Measurements from ENCODE around the gene ANKRD52. TPM values are rescaled to one million over a fixed set of nuclear protein-coding genes. Genes with fewer than 3 reads are reported as not detected.

Gene ANKRD52
- total and polyA plus RNA-seq, 2 donors from 2014 or later = 8.6 to 46.4 TPM

DNA sequence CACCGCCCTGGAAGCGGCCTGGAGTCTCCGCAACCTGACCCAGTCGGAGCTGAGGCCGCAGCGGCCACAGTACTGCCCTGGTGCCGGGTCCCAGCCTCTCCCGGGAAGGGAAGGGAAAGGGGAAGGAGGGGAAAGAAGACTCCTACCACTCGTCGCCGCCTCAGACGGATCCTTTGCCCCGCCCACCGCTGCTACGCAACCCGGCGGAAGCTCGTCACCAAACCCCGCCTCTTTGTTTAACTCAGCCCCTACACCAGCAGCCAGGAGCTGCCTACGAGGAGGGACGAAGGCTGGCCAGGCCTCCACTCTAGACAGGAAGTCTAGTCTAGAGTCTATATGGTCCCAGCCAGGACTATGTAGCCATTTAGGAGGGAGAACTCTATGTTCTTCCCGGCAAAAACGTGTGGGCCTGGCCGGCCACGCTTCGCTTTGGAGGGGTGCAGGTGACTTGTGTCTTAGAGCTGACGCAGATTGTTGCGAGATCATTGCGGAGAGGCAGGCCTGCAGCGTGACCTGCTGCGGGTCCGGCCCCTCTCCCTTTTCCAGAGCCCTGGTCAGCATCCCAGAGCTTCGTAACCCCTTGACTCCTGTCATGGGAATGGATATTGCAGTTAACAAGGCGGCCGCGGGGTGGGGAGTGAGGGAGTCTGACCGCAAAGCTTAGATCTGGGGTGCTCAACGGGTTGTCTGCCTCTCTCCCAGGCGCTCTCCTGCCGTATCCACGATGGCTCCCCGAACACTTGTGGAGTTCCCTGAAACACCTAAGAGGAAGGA is 36.2 kb downstream of the ANKRD52 start, which contains the start of gene RNF41:
Gene RNF41, minus strand, starts transcription at position 166 of the 774 bp plus-strand sequence. CDS start 7,875 bp downstream, outside the sequence.
- Histone ChIP-seq H3K9ac (ENCODE audit: low read length in 3 of 3) (peak within 1 kb of the TSS; percentile 79 to 97 (median 86)), H3K36me3 (ENCODE audit: control insufficient read depth in 2 of 3, insufficient read depth in 3 of 3, low read length in 3 of 3) (peaks cover 0 to 2% (median 0%) of the 10 kb centered on the region in 3 donors), H3K4me1 (ENCODE audit: control insufficient read depth in 2 of 3, insufficient read depth in 2 of 3, low read depth in 1 of 3, low read length in 3 of 3) (peaks cover 4 to 17% (median 8%) of the 10 kb centered on the region in 3 donors), H3K27me3 (ENCODE audit: control insufficient read depth, insufficient read depth, low read length) (no peaks in the 10 kb centered on the region), H3K4me3 (ENCODE audit: low read length in 3 of 3) (peak within 1 kb of the TSS; percentile 70 to 95 (median 82)), H3K9me3 (ENCODE audit: control insufficient read depth in 2 of 3, insufficient read depth in 1 of 3, low read length in 3 of 3) (no peaks in the 10 kb centered on the region), H3K27ac (ENCODE audit: low read depth in 2 of 2, low read length in 2 of 2) (peak within 1 kb of the TSS; percentile 96 to 99)
- TF ChIP-seq, protein P1, sequence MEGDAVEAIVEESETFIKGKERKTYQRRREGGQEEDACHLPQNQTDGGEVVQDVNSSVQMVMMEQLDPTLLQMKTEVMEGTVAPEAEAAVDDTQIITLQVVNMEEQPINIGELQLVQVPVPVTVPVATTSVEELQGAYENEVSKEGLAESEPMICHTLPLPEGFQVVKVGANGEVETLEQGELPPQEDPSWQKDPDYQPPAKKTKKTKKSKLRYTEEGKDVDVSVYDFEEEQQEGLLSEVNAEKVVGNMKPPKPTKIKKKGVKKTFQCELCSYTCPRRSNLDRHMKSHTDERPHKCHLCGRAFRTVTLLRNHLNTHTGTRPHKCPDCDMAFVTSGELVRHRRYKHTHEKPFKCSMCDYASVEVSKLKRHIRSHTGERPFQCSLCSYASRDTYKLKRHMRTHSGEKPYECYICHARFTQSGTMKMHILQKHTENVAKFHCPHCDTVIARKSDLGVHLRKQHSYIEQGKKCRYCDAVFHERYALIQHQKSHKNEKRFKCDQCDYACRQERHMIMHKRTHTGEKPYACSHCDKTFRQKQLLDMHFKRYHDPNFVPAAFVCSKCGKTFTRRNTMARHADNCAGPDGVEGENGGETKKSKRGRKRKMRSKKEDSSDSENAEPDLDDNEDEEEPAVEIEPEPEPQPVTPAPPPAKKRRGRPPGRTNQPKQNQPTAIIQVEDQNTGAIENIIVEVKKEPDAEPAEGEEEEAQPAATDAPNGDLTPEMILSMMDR (IDR thresholded peaks at IDR 0.05; ENCODE audit: borderline replicate concordance, extremely low read depth, insufficient read depth) = no peak
- peak; percentile 87 for FAIRE-seq
- DNase-seq = peak; percentile 99
- intact Hi-C loops (cut with DNase I) = no loop called here

DNA sequence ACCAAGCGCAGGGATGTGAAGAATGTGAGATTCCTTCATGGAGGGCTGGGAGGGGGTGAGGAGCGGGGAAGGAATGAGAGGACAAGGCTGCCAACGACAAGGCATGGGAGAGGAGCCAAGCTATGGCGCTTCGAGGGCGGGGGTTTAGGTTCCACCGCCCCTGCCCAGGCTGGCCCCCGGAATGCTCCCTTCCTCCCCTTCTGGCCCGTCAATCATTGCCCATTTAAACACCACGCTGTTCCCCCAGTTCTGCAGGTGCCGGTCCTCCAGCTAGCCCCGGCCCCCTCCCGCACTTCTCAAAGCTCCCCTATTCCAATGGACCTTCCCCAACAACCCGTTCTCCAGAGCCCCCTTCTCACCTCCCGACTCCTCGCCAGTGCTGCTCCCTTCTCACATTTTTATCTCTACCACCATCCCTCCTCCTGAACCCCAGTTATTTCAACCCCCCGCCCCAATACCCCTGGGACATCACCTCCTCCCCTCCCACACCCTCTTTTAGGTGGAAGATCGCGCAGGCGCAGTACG is 36.9 kb downstream of the ANKRD52 start:
- TF ChIP-seq, protein P1 (IDR thresholded peaks at IDR 0.05; ENCODE audit: borderline replicate concordance, extremely low read depth, insufficient read depth) = no peak
- Histone ChIP-seq H3K36me3 (ENCODE audit: control insufficient read depth in 2 of 3, insufficient read depth in 3 of 3, low read length in 3 of 3) (peaks cover 0 to 4% (median 0%) of the 10 kb centered on the region in 3 donors), H3K9ac (ENCODE audit: low read length in 3 of 3) (peak overlapping the region; percentile 79 to 97 (median 86)), H3K4me1 (ENCODE audit: control insufficient read depth in 2 of 3, insufficient read depth in 2 of 3, low read depth in 1 of 3, low read length in 3 of 3) (peaks cover 4 to 17% (median 8%) of the 10 kb centered on the region in 3 donors), H3K4me3 (ENCODE audit: low read length in 3 of 3) (peak overlapping the region; percentile 70 to 95 (median 82)), H3K27ac (ENCODE audit: low read depth in 2 of 2, low read length in 2 of 2) (peak overlapping the region; percentile 96 to 99), H3K27me3 (ENCODE audit: control insufficient read depth, insufficient read depth, low read length) (no peaks in the 10 kb centered on the region), H3K9me3 (ENCODE audit: control insufficient read depth in 2 of 3, insufficient read depth in 1 of 3, low read length in 3 of 3) (no peaks in the 10 kb centered on the region)
- FAIRE-seq (no peak), DNase-seq (peak; percentile 72 to 91 (median 85))
- intact Hi-C loops (cut with DNase I) = no loop called here

DNA sequence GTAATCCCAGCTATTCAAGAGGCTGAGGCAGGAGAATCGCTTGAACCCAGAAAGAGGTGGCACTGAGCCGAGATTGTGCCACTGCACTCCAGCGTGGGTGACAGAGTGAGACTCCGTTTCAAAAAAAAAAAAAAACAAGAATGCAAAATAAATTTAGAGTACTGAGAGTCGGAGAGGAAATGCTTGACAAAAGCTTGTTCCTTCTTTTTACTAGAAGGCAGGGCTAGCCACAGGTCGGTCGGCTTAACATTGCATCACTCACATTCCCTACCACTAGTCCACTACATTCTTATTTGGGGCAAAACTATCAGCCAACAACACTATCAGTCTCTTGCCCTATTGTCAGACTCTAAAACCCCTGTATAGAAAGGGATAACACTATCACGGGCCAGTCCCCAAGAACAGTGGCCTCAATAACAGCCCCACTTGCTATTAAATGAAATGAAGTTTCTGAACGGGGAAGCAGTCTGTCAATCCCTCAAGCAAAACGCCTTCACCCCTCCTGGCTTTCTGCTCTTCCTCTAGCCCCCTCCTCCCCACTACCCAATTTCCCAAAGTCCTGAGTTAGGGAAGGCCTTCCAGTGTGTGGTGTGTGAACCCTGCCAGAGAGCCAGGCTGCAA is 37.5 kb downstream of the ANKRD52 start:
- FAIRE-seq = no peak
- Histone ChIP-seq H3K9me3 (ENCODE audit: control insufficient read depth in 2 of 3, insufficient read depth in 1 of 3, low read length in 3 of 3) (no peaks in the 10 kb centered on the region), H3K4me3 (ENCODE audit: low read length in 3 of 3) (peak overlapping the region; percentile 70 to 95 (median 82)), H3K4me1 (ENCODE audit: control insufficient read depth in 2 of 3, insufficient read depth in 2 of 3, low read depth in 1 of 3, low read length in 3 of 3) (peaks cover 4 to 17% (median 8%) of the 10 kb centered on the region in 3 donors), H3K27ac (ENCODE audit: low read depth in 2 of 2, low read length in 2 of 2) (peak overlapping the region; percentile 96 to 99), H3K36me3 (ENCODE audit: control insufficient read depth in 2 of 3, insufficient read depth in 3 of 3, low read length in 3 of 3) (peaks cover 0 to 2% (median 0%) of the 10 kb centered on the region in 3 donors), H3K9ac (ENCODE audit: low read length in 3 of 3) (peak overlapping the region; percentile 79 to 97 (median 86)), H3K27me3 (ENCODE audit: control insufficient read depth, insufficient read depth, low read length) (no peaks in the 10 kb centered on the region)
- TF ChIP-seq, protein P1 (IDR thresholded peaks at IDR 0.05; ENCODE audit: borderline replicate concordance, extremely low read depth, insufficient read depth) = no peak
- peak in 1 of 5 donors; percentile 31 for DNase-seq
- intact Hi-C loops (cut with DNase I) = no loop called here
